GM19455 (cell line): ENCODE data around the gene PCBD1.
"Not testable (repeated sequence)": the region's sequence is repeated elsewhere in the genome, so short reads cannot be mapped to it uniquely, and the experiment has no call there.

Experiments
- ATAC-seq: cut with Tn5 transposase; IDR thresholded peaks from one replicate; pipeline ENCODE4 v1.9.1; 2021; ENCODE audit not compliant: unreplicated experiment

Gene PCBD1

DNA sequence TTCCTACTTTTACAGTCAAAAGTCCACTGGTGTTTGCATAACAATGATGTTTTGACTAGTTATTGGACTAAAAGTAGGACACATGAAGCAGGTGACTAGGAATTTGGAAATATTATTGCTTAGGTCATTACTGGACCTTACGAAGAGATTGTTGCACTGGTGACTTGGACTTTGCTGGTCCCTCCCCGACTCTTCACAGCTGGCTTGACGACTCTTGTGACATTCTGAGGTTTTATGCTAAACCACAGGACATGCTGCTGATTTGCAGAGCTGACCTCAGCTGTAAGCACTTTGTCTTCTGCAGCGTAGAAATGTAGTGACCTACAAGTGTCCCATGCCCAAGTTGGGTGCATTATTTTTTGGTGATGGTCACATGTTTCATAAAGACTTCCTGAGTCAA is 21.9 kb downstream of the PCBD1 start:
- no peak for ATAC-seq

GRCh38 chr10:70864935-70865334 is 23.4 kb downstream of the PCBD1 start:
- ATAC-seq: no peak

GRCh38 chr10:70863470-70864160 is 24.8 kb downstream of the PCBD1 start:
- no peak for ATAC-seq

GRCh38 chr10:70861495-70862197 is 26.7 kb downstream of the PCBD1 start:
- not testable (repeated sequence) for ATAC-seq

DNA sequence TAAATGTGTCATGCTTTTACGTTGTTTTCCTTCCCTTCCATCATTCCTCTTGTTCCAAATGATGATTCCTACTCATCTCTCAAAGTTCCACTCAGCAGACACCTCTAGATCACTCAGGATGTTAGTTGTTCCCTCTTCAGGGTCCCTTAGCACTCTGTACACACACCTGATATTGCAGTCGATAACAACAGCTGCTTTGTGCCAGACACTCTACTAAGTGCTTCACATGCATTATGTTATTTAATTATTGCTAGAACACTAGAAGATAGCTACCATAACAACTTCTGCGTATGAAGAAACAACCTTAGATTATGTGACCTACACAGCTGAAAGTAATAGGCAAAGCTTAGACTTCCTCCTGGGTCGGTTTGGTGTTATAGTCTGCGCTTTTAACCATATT is 29.6 kb downstream of the PCBD1 start:
- ATAC-seq: no peak

DNA sequence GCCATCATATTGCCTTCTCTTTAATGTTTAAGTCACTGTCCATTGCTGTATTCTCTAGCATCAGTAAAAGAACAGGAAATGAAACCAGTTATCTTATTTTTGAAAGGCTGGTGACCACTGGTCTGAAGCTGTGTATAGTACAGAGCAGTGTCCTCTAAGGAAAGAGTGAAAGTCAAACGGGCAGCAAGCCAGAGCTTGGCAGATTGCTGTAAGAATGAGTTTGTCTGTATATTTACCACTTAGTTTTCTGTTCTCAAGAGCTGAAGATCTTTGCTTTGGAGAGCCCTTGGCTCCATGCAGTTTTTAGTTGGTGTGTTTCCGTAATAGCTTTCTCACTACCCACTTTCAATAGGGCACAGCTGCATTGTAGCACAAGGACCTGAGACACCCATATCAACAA is 31.9 kb downstream of the PCBD1 start:
- ATAC-seq: no peak

- ATAC-seq: no peak
Observed at GRCh38 chr10:70853457-70853856, 34.9 kb downstream of the PCBD1 start.

GRCh38 chr10:70853038-70853437 is 35.3 kb downstream of the PCBD1 start:
- ATAC-seq: no peak

GRCh38 chr10:70851597-70852475 is 36.5 kb downstream of the PCBD1 start:
- no peak for ATAC-seq

DNA sequence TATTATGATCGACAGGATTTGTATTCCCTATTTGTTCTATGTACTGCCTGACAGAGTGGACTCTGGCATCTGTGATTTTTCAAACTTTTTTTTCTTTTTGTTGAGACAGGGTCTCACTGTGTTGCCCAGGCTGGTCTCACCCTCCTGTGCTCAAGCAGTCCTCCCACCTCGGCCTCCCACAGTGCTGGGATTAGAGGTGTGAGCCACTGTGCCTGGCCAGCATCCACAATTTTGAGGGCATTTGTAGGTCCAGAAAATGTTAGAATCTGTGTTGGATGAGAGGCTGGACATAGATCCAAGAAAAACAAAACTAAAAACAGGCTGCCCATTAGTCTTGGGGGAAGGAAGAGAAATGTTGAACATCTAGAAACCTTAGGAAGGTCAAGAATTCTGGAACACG is 38.3 kb downstream of the PCBD1 start:
- no peak for ATAC-seq

GRCh38 chr10:70849582-70850016 is 38.8 kb downstream of the PCBD1 start:
- ATAC-seq: no peak

DNA sequence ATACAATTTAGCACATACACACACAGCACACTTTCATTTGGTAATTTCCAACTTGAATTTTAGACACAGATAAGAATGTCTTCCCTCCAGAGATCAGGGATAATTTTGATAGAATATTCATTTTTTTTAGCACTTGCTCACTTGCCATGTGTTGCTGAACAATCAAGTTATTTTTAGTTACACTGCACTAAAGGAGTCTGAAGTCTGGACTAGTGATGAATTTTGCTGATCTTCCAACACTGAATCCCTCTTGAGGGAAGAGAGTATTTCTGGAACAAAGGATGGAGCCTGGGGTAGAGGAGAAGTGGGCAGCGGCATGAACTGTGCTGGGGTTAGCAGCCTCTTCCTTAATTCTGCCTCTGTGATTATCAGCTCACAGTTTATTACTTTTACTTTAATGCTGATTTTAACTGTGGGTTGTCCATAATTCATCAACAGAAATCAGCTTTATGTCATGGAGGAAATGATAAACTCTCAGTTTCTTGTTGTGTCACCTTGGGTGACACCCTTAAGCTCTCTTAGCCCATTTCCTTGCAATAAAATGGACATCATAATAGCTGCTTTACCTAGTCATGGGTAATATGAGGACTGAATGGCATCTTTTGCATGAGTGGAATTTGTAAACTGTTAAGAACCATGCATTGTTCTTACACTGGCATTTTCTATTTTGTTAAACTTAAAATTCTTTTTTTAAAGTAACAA is 40.6 kb downstream of the PCBD1 start:
- no peak for ATAC-seq

DNA sequence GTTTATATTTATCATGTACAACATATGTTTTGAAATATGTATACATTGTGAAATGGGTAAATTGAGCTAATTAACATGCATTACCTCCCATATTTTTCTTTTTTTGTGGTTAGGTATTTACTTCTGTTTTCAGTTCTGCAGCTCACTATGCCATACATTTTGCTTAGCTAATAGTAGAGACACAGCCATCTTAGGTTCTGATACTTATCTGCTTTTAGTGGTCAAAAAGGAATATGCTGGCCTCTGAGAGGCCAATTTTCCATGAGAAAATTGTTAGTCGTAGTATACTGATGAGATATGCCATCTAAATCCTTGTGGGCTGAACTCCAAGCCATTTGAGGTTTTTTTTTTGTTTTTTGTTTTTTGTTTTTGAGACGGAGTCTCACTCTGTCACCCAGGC is 41.6 kb downstream of the PCBD1 start:
- ATAC-seq: no peak

GRCh38 chr10:70845816-70846215 is 42.5 kb downstream of the PCBD1 start:
- ATAC-seq: no peak

DNA sequence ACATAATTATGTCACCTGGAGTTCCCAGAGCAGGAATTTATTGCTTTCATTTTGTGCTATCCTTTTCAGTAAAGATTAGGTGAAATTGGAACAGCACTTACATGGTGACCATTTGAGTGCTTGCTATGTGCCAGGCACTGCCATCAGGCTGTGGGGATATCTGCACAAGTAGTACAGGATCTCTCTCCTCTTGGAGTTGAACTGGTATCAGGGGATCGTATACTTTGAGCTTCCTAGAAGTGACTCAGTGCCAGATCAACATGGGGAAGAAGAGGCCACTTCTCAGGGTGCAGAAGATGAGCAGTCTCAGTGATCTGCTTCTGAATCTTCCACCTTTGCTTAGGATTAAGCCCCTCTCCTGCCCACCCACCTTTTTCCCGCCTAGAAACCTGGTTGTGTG is 43.1 kb downstream of the PCBD1 start:
- ATAC-seq: no peak

- no peak for ATAC-seq
Observed at GRCh38 chr10:70843776-70844489, 44.4 kb downstream of the PCBD1 start.

- no peak for ATAC-seq
Observed at GRCh38 chr10:70843333-70843732, 45.0 kb downstream of the PCBD1 start.

- no peak for ATAC-seq
Observed at GRCh38 chr10:70840836-70841235, 47.5 kb downstream of the PCBD1 start.

DNA sequence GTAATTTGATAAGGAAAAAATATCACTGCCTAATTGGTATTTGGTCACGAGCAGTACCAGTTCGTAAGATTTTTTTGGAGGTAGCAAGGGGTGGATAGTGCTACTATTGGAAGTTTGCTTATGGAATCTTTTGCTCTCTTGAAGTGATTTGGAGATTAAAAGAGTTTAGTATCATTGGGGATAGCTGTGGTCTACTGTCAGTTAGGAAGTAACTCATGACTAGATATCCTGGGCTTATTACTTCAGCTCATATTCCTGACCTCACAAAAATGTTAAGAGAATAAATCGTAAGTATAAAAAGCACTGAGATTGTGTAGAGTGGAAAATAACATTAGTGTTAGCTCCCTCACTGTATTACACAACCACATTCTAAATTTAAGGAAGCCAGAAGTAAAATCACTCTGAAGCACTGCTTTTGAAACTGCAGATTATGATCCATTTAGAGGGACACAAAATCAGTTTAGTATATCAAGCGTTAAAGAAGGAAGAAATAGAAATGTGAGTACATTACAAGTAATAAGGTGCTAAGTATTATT is 50.0 kb downstream of the PCBD1 start:
- ATAC-seq: no peak

GRCh38 chr10:70837660-70838059 is 50.7 kb downstream of the PCBD1 start:
- ATAC-seq: no peak
